CD4-positive, alpha-beta T cell (primary cell): ENCODE data around the gene USP15. TPM values are rescaled to one million over a fixed set of nuclear protein-coding genes. Genes with fewer than 3 reads are reported as not detected.

Source experiments
- ATAC-seq: fragments of 200-7000 bp; cut with Tn5 transposase; one replicate; pipeline ENCODE4 v1.10.0; 2022; ENCODE audit warnings: mild to moderate bottlenecking; ENCODE audit not compliant: poor library complexity
- CTCF ChIA-PET: fragments of 350-600 bp; sonication (Branson Sonifier 250); formaldehyde crosslinking; loops from one replicate; lab custom pipeline; 2021; ENCODE audit warnings: antibody characterized with exemption, inconsistent platforms; lab: Charles Lee
- POLR2A ChIA-PET: fragments of 350-600 bp; sonication (Branson Sonifier 250); formaldehyde crosslinking; loops from one replicate; lab custom pipeline; 2021; ENCODE audit warnings: antibody characterized with exemption, inconsistent platforms; lab: Charles Lee
- DNase-seq, 14 experiments: peaks; one replicate each; pipeline ENCODE4 v3.0.0-alpha.2; 2013 to 2020; ENCODE audit warnings: mixed read lengths in 2 of 14
- H3K27ac ChIP-seq, 2 donors: one replicate each; pipeline versions ENCODE4 v1.5.1 to v1.7.0; 2013; ENCODE audit warnings: low read length in 2 of 2, low read depth in 1 of 2, mild to moderate bottlenecking in 1 of 2
- H3K27me3 ChIP-seq, 2 experiments: 1 replicate in 1 of 2; 2 replicates in 1 of 2; pipeline versions ENCODE4 v1.6.1 to v1.7.0; 2013; ENCODE audit warnings: low read length in 2 of 2, control low read depth in 1 of 2, mild to moderate bottlenecking in 1 of 2, moderate library complexity in 1 of 2; ENCODE audit not compliant: insufficient read depth in 2 of 2, control insufficient read depth in 1 of 2
- H3K36me3 ChIP-seq: one replicate; pipeline ENCODE4 v1.6.1; 2013; ENCODE audit warnings: low read length, control low read depth; ENCODE audit not compliant: insufficient read depth
- H3K4me1 ChIP-seq: one replicate; pipeline ENCODE4 v1.6.1; 2013; ENCODE audit warnings: low read length, control low read depth; ENCODE audit not compliant: insufficient read depth
- H3K4me3 ChIP-seq: one replicate; pipeline ENCODE4 v1.5.1; 2013; ENCODE audit warnings: mild to moderate bottlenecking, low read length, moderate library complexity
- H3K9me3 ChIP-seq, 2 experiments: 1 replicate in 1 of 2; 2 replicates in 1 of 2; pipeline versions ENCODE4 v1.6.1 to v1.7.0; 2013; ENCODE audit warnings: low read length in 2 of 2, mild to moderate bottlenecking in 2 of 2, control low read depth in 1 of 2, moderate library complexity in 1 of 2; ENCODE audit not compliant: control insufficient read depth in 1 of 2, insufficient read depth in 1 of 2
- H3K27ac Mint-ChIP-seq: one replicate; pipeline ENCODE4 v1.8.0; 2020; ENCODE audit warnings: mixed read lengths
- H3K27me3 Mint-ChIP-seq: one replicate; pipeline ENCODE4 v1.8.0; 2021; ENCODE audit warnings: mixed read lengths
- H3K36me3 Mint-ChIP-seq: one replicate; pipeline ENCODE4 v1.8.0; 2021; ENCODE audit warnings: low read depth, mixed read lengths
- H3K4me1 Mint-ChIP-seq: one replicate; pipeline ENCODE4 v1.8.0; 2021; ENCODE audit warnings: low read depth, mixed read lengths
- H3K4me3 Mint-ChIP-seq: one replicate; pipeline ENCODE4 v1.8.0; 2020; ENCODE audit warnings: mild to moderate bottlenecking, mixed read lengths
- H3K9me3 Mint-ChIP-seq: one replicate; pipeline ENCODE4 v1.8.0; 2020; ENCODE audit warnings: mixed read lengths
- intact Hi-C, 2 experiments: fragments of 100-400 bp; cut with DNase I in 1 of 2; cut with micrococcal nuclease in 1 of 2; formaldehyde crosslinking; loops; one replicate each; pipeline versions ENCODE4 v1.15.1 to v1.9.0; 2023 to 2025; cut with DNase I, micrococcal nuclease
- total RNA-seq, 174 experiments: library from RNA in 2 of 174; stranded (reverse) in 2 of 174; gene quantifications; one replicate each; pipeline ENCODE4 v1.2.3 and lab custom pipeline; 2021 to 2026
- TF ChIP-seq, protein P1 (sequence below): fragments of 200-600 bp; IDR thresholded peaks from one replicate; pipeline ENCODE4 v1.8.0; 2022; ENCODE audit warnings: antibody characterized with exemption, mild to moderate bottlenecking

The USP15 gene
- total RNA-seq, 2 experiments from 2014 or later: 212 to 218 TPM

DNA sequence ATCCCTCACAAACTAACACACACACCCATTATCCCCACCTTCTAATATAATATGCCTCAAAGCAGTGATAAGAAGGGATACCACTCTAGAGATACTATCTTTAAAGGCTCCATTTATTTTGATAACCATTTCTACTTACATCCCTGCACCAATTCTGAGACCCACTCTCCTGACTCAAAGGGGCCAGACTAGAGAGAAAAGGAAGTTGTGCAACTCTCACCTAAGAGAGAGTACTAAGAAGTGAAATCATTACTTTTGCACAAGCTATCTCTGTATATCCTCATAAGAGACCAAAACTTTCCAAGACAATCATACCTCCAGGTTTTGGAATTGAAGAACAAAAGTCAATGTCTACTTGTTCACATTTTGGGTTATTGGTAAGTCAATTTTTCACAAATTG lies 45.4 kb upstream of the USP15 start:
- Histone ChIP-seq H3K36me3 (no peaks in the 10 kb centered on the region), H3K27ac (no peak overlapping the region), H3K27me3 (no peaks in the 10 kb centered on the region), H3K4me3 (no peak overlapping the region), H3K4me1 (no peaks in the 10 kb centered on the region), H3K9me3 (no peaks in the 10 kb centered on the region)
- ATAC-seq (no peak), DNase-seq (peak in 1 of 14 experiments; percentile 24)
- intact Hi-C loops: no loop called here
- no peak overlapping the region for H3K4me3 Mint-ChIP-seq
- no peaks in the 10 kb centered on the region for H3K36me3 Mint-ChIP-seq
- no peaks in the 10 kb centered on the region for H3K9me3 Mint-ChIP-seq
- ChIA-PET POLR2A (interaction anchor here (1.3 to 1.7 kb wide), 2 partner anchors 36 to 45 kb away, joined by 4 to 9 read pairs; partner anchors contain the start of gene USP15), CTCF (no interaction called here)
- no peaks in the 10 kb centered on the region for H3K27me3 Mint-ChIP-seq
- TF ChIP-seq, protein P1, sequence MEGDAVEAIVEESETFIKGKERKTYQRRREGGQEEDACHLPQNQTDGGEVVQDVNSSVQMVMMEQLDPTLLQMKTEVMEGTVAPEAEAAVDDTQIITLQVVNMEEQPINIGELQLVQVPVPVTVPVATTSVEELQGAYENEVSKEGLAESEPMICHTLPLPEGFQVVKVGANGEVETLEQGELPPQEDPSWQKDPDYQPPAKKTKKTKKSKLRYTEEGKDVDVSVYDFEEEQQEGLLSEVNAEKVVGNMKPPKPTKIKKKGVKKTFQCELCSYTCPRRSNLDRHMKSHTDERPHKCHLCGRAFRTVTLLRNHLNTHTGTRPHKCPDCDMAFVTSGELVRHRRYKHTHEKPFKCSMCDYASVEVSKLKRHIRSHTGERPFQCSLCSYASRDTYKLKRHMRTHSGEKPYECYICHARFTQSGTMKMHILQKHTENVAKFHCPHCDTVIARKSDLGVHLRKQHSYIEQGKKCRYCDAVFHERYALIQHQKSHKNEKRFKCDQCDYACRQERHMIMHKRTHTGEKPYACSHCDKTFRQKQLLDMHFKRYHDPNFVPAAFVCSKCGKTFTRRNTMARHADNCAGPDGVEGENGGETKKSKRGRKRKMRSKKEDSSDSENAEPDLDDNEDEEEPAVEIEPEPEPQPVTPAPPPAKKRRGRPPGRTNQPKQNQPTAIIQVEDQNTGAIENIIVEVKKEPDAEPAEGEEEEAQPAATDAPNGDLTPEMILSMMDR: no peak
- H3K4me1 Mint-ChIP-seq: peaks cover 43% of the 10 kb centered on the region
- peak overlapping the region; percentile 79 for H3K27ac Mint-ChIP-seq

DNA sequence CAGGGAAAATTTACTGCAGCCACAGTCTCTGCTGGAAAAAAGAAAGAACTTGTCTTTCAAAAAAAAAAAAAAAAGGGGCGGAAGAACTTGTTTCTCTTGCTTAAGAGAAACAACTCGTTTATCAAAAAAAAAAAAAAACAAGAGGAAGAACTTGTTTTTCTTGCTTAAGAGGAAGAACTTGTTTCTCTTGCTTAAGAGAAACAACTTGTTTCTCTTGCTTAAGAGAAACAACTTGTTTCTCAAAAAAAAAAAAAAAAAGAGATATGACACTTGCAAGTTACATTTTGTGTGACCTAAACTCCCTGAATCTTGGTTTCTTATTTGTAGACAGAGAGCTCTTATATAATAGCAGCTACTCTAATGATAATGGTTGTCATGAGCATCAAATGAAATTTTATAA lies 44.7 kb upstream of the USP15 start:
- no peaks in the 10 kb centered on the region for H3K9me3 ChIP-seq
- H3K4me1 ChIP-seq: no peaks in the 10 kb centered on the region
- Mint-ChIP-seq H3K9me3 (no peaks in the 10 kb centered on the region), H3K27me3 (no peaks in the 10 kb centered on the region), H3K27ac (peak overlapping the region; percentile 79), H3K4me1 (peaks cover 39% of the 10 kb centered on the region), H3K4me3 (peak overlapping the region; percentile 20), H3K36me3 (no peaks in the 10 kb centered on the region)
- no peak overlapping the region for H3K4me3 ChIP-seq
- H3K27me3 ChIP-seq: no peaks in the 10 kb centered on the region
- DNase-seq: peak in 1 of 14 experiments; percentile 18
- H3K36me3 ChIP-seq: no peaks in the 10 kb centered on the region
- POLR2A ChIA-PET: interaction anchor here (1.3 to 1.7 kb wide), 2 partner anchors 36 to 44 kb away, joined by 4 to 9 read pairs; partner anchors contain the start of gene USP15
- H3K27ac ChIP-seq: peak overlapping the region in 1 of 2 donors; percentile 27
- no peak for ATAC-seq
- intact Hi-C loops: no loop called here
- CTCF ChIA-PET: no interaction called here
- TF ChIP-seq, protein P1: no peak

DNA sequence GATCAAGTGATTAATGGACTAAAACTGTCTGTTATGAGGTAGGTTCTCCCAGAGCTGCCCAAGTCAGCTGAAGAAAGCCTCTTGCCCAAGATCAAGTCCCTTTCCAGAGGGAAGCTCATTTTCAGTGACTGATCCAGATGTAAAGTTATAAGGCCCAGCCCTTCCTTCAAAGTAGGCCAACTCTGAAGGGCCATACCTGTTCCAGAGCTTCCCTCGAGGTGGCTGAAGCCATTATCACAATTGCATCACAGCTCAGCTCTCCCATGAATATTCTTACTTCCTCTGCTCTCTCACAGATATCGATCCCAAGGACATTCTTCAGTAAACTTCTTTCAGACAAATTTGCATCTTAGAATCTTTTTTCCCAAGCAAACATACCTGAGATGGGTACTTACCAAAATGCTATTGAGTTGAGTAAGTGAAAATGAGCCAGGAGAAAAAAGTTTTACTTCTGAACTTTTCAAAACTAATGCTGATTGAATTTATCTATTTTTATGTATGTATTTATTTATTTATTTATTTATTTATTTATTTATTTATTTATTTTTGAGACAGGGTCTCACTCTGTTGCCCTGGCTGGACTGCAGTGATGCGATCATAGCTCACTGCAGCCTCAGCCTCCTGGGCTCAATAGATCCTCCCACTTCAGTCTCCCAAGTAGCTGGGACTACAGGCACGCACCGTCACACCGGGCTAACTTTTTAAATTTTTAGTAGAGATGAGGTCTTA lies 42.6 kb upstream of the USP15 start:
- H3K4me3 ChIP-seq: no peak overlapping the region
- POLR2A ChIA-PET: no interaction called here

More for the DNA sequence above, 42.6 kb upstream of the USP15 start:
- Mint-ChIP-seq H3K27ac (no peak overlapping the region), H3K4me1 (peaks cover 37% of the 10 kb centered on the region), H3K9me3 (no peaks in the 10 kb centered on the region), H3K36me3 (no peaks in the 10 kb centered on the region), H3K4me3 (no peak overlapping the region), H3K27me3 (no peaks in the 10 kb centered on the region)
- ATAC-seq: no peak
- intact Hi-C loops: no loop called here
- no peaks in the 10 kb centered on the region for H3K9me3 ChIP-seq
- CTCF ChIA-PET: no interaction called here
- TF ChIP-seq, protein P1: no peak
- H3K27ac ChIP-seq: no peak overlapping the region
- H3K27me3 ChIP-seq: no peaks in the 10 kb centered on the region
- H3K4me1 ChIP-seq: no peaks in the 10 kb centered on the region
- H3K36me3 ChIP-seq: no peaks in the 10 kb centered on the region
- no peak for DNase-seq
